IPS-18a (cell line): ENCODE measurements around the gene MIPOL1.

Source experiments
- H3K27ac ChIP-seq: one replicate; pipeline ENCODE4 v1.5.1; 2013; ENCODE audit warnings: low read length
- H3K27me3 ChIP-seq: one replicate; pipeline ENCODE4 v1.6.1; 2013; ENCODE audit warnings: mild to moderate bottlenecking, low read length; ENCODE audit not compliant: control insufficient read depth, insufficient read depth
- H3K36me3 ChIP-seq: one replicate; pipeline ENCODE4 v1.6.1; 2013; ENCODE audit warnings: low read depth, low read length; ENCODE audit not compliant: control insufficient read depth
- H3K4me1 ChIP-seq: one replicate; pipeline ENCODE4 v1.6.1; 2013; ENCODE audit warnings: low read depth, low read length; ENCODE audit not compliant: control insufficient read depth
- H3K4me3 ChIP-seq: one replicate; pipeline ENCODE4 v1.5.1; 2013; ENCODE audit warnings: low read length
- H3K9ac ChIP-seq: one replicate; pipeline ENCODE4 v1.6.1; 2013; ENCODE audit warnings: mild to moderate bottlenecking, low read length, moderate library complexity
- H3K9me3 ChIP-seq: one replicate; pipeline ENCODE4 v1.6.1; 2013; ENCODE audit warnings: low read depth, low read length; ENCODE audit not compliant: control insufficient read depth

MIPOL1 gene

GRCh38 chr14:37472906-37473305, 275.2 kb downstream of the MIPOL1 start:
- no peak overlapping the region for H3K4me3 ChIP-seq
- H3K9ac ChIP-seq = no peak overlapping the region
- H3K4me1 ChIP-seq = no peaks in the 10 kb centered on the region
- H3K36me3 ChIP-seq = no peaks in the 10 kb centered on the region
- H3K27ac ChIP-seq = no peak overlapping the region
- no peaks in the 10 kb centered on the region for H3K27me3 ChIP-seq
- no peaks in the 10 kb centered on the region for H3K9me3 ChIP-seq

GRCh38 chr14:37474191-37474590, 276.5 kb downstream of the MIPOL1 start:
- no peaks in the 10 kb centered on the region for H3K4me1 ChIP-seq
- H3K36me3 ChIP-seq = no peaks in the 10 kb centered on the region
- H3K9me3 ChIP-seq = no peaks in the 10 kb centered on the region
- no peak overlapping the region for H3K27ac ChIP-seq
- no peak overlapping the region for H3K4me3 ChIP-seq
- no peaks in the 10 kb centered on the region for H3K27me3 ChIP-seq
- H3K9ac ChIP-seq = no peak overlapping the region

- no peak overlapping the region for H3K27ac ChIP-seq
- H3K4me1 ChIP-seq = no peaks in the 10 kb centered on the region
- no peak overlapping the region for H3K4me3 ChIP-seq
- H3K9ac ChIP-seq = no peak overlapping the region
- H3K27me3 ChIP-seq = no peaks in the 10 kb centered on the region
- H3K9me3 ChIP-seq = no peaks in the 10 kb centered on the region
- H3K36me3 ChIP-seq = no peaks in the 10 kb centered on the region
Measured at GRCh38 chr14:37480446-37481290, 282.9 kb downstream of the MIPOL1 start.

- no peak overlapping the region for H3K4me3 ChIP-seq
Measured at GRCh38 chr14:37482428-37482827, 284.7 kb downstream of the MIPOL1 start.

GRCh38 chr14:37483672-37484071, 285.9 kb downstream of the MIPOL1 start:
- no peaks in the 10 kb centered on the region for H3K27me3 ChIP-seq
- H3K9ac ChIP-seq = no peak overlapping the region
- H3K36me3 ChIP-seq = no peaks in the 10 kb centered on the region
- no peaks in the 10 kb centered on the region for H3K9me3 ChIP-seq
- no peak overlapping the region for H3K27ac ChIP-seq
- H3K4me3 ChIP-seq = no peak overlapping the region
- H3K4me1 ChIP-seq = no peaks in the 10 kb centered on the region

More at GRCh38 chr14:37482428-37482827, 284.7 kb downstream of the MIPOL1 start:
- Histone ChIP-seq H3K4me1 (no peaks in the 10 kb centered on the region), H3K9me3 (no peaks in the 10 kb centered on the region), H3K9ac (no peak overlapping the region), H3K27me3 (no peaks in the 10 kb centered on the region), H3K36me3 (no peaks in the 10 kb centered on the region), H3K27ac (no peak overlapping the region)

GRCh38 chr14:37490607-37491006, 292.9 kb downstream of the MIPOL1 start:
- no peak overlapping the region for H3K27ac ChIP-seq
- H3K9ac ChIP-seq = no peak overlapping the region
- H3K9me3 ChIP-seq = no peaks in the 10 kb centered on the region
- H3K27me3 ChIP-seq = no peaks in the 10 kb centered on the region
- no peak overlapping the region for H3K4me3 ChIP-seq
- H3K36me3 ChIP-seq = no peaks in the 10 kb centered on the region
- H3K4me1 ChIP-seq = no peaks in the 10 kb centered on the region

GRCh38 chr14:37491076-37491475, 293.3 kb downstream of the MIPOL1 start:
- Histone ChIP-seq H3K27ac (no peak overlapping the region), H3K4me3 (no peak overlapping the region), H3K9ac (no peak overlapping the region), H3K27me3 (no peaks in the 10 kb centered on the region), H3K4me1 (no peaks in the 10 kb centered on the region), H3K36me3 (no peaks in the 10 kb centered on the region), H3K9me3 (no peaks in the 10 kb centered on the region)

- H3K27ac ChIP-seq = no peak overlapping the region
Measured at GRCh38 chr14:37493606-37494005, 295.9 kb downstream of the MIPOL1 start.

GRCh38 chr14:37497422-37497821, 299.7 kb downstream of the MIPOL1 start:
- no peak overlapping the region for H3K4me3 ChIP-seq
- no peaks in the 10 kb centered on the region for H3K36me3 ChIP-seq
- H3K27me3 ChIP-seq = no peaks in the 10 kb centered on the region
- H3K9me3 ChIP-seq = no peaks in the 10 kb centered on the region
- H3K4me1 ChIP-seq = no peaks in the 10 kb centered on the region
- H3K27ac ChIP-seq = no peak overlapping the region
- no peak overlapping the region for H3K9ac ChIP-seq

More at GRCh38 chr14:37493606-37494005, 295.9 kb downstream of the MIPOL1 start:
- no peaks in the 10 kb centered on the region for H3K4me1 ChIP-seq
- H3K9ac ChIP-seq = no peak overlapping the region
- H3K9me3 ChIP-seq = no peaks in the 10 kb centered on the region
- H3K4me3 ChIP-seq = no peak overlapping the region
- no peaks in the 10 kb centered on the region for H3K27me3 ChIP-seq
- no peaks in the 10 kb centered on the region for H3K36me3 ChIP-seq

GRCh38 chr14:37501877-37502276, 304.1 kb downstream of the MIPOL1 start:
- Histone ChIP-seq H3K9me3 (no peaks in the 10 kb centered on the region), H3K9ac (no peak overlapping the region), H3K4me3 (no peak overlapping the region), H3K36me3 (no peaks in the 10 kb centered on the region), H3K4me1 (no peaks in the 10 kb centered on the region), H3K27me3 (no peaks in the 10 kb centered on the region), H3K27ac (no peak overlapping the region)

- Histone ChIP-seq H3K27ac (no peak overlapping the region), H3K27me3 (no peaks in the 10 kb centered on the region), H3K9me3 (no peaks in the 10 kb centered on the region), H3K4me3 (no peak overlapping the region), H3K4me1 (no peaks in the 10 kb centered on the region), H3K9ac (no peak overlapping the region), H3K36me3 (no peaks in the 10 kb centered on the region)
Measured at GRCh38 chr14:37508503-37508902, 310.8 kb downstream of the MIPOL1 start.

GRCh38 chr14:37512173-37512572, 314.4 kb downstream of the MIPOL1 start:
- no peaks in the 10 kb centered on the region for H3K36me3 ChIP-seq
- no peaks in the 10 kb centered on the region for H3K27me3 ChIP-seq
- no peak overlapping the region for H3K9ac ChIP-seq
- H3K4me3 ChIP-seq = no peak overlapping the region
- no peaks in the 10 kb centered on the region for H3K4me1 ChIP-seq
- H3K27ac ChIP-seq = no peak overlapping the region
- no peaks in the 10 kb centered on the region for H3K9me3 ChIP-seq
